ENCODE results near the gene PCYT1B.

The PCYT1B gene

GRCh38 chrX:24603191-24603590 lies 44.0 kb downstream of the PCYT1B start:
- H3K4me1 Mint-ChIP-seq = peaks cover 12% of the 10 kb centered on the region
- H3K36me3 Mint-ChIP-seq (ENCODE audit: low read depth) = peaks cover 34% of the 10 kb centered on the region
- H3K9me3 Mint-ChIP-seq = peaks cover 10% of the 10 kb centered on the region
- no peak overlapping the region for H3K4me3 Mint-ChIP-seq
- TF ChIP-seq CTCF (IDR thresholded peaks at IDR 0.05) = no peak
- no peaks in the 10 kb centered on the region for H3K27me3 Mint-ChIP-seq (ENCODE audit: low read depth, poor library complexity)
- DNase-seq = no peak
- H3K27ac Mint-ChIP-seq = no peak overlapping the region

- no peak for TF ChIP-seq CTCF (IDR thresholded peaks at IDR 0.05)
Observed at GRCh38 chrX:24601858-24602257, 45.3 kb downstream of the PCYT1B start.

GRCh38 chrX:24594501-24594900 lies 52.6 kb downstream of the PCYT1B start:
- Mint-ChIP-seq H3K27ac (no peak overlapping the region), H3K36me3 (ENCODE audit: low read depth) (peaks cover 2% of the 10 kb centered on the region), H3K27me3 (ENCODE audit: low read depth, poor library complexity) (no peaks in the 10 kb centered on the region), H3K4me3 (no peak overlapping the region), H3K9me3 (no peaks in the 10 kb centered on the region), H3K4me1 (peaks cover 6% of the 10 kb centered on the region)
- no peak for DNase-seq
- no peak for TF ChIP-seq CTCF (IDR thresholded peaks at IDR 0.05)

More at GRCh38 chrX:24601858-24602257, 45.3 kb downstream of the PCYT1B start:
- Mint-ChIP-seq H3K4me1 (peaks cover under 1% of the 10 kb centered on the region), H3K27me3 (ENCODE audit: low read depth, poor library complexity) (no peaks in the 10 kb centered on the region), H3K27ac (no peak overlapping the region), H3K36me3 (ENCODE audit: low read depth) (peaks cover 31% of the 10 kb centered on the region), H3K9me3 (peaks cover 10% of the 10 kb centered on the region), H3K4me3 (no peak overlapping the region)
- no peak for DNase-seq

- no peak for TF ChIP-seq CTCF (IDR thresholded peaks at IDR 0.05)
- H3K27ac Mint-ChIP-seq = no peak overlapping the region
Observed at GRCh38 chrX:24590111-24590510, 57.0 kb downstream of the PCYT1B start.

GRCh38 chrX:24577091-24577490 lies 70.1 kb downstream of the PCYT1B start:
- H3K4me3 Mint-ChIP-seq = no peak overlapping the region

More at GRCh38 chrX:24590111-24590510, 57.0 kb downstream of the PCYT1B start:
- no peak for DNase-seq
- H3K4me3 Mint-ChIP-seq = no peak overlapping the region
- H3K36me3 Mint-ChIP-seq (ENCODE audit: low read depth) = peaks cover 12% of the 10 kb centered on the region
- no peaks in the 10 kb centered on the region for H3K9me3 Mint-ChIP-seq
- no peaks in the 10 kb centered on the region for H3K27me3 Mint-ChIP-seq (ENCODE audit: low read depth, poor library complexity)
- peaks cover 3% of the 10 kb centered on the region for H3K4me1 Mint-ChIP-seq

More at GRCh38 chrX:24577091-24577490, 70.1 kb downstream of the PCYT1B start:
- Mint-ChIP-seq H3K27me3 (ENCODE audit: low read depth, poor library complexity) (peaks cover 2% of the 10 kb centered on the region), H3K4me1 (no peaks in the 10 kb centered on the region), H3K27ac (peak overlapping the region; percentile 76), H3K9me3 (no peaks in the 10 kb centered on the region), H3K36me3 (ENCODE audit: low read depth) (peaks cover 20% of the 10 kb centered on the region)
- TF ChIP-seq CTCF (IDR thresholded peaks at IDR 0.05) = no peak
- no peak for DNase-seq
